ENCODE results near the gene CDH8. TPM values are rescaled to one million over a fixed set of nuclear protein-coding genes. Genes with fewer than 3 reads are reported as not detected.
"Not testable (repeated sequence)": the region's sequence is repeated elsewhere in the genome, so short reads cannot be mapped to it uniquely, and the experiment has no call there.

Gene CDH8
- total RNA-seq, 1 experiment from 2014 or later = not detected

DNA sequence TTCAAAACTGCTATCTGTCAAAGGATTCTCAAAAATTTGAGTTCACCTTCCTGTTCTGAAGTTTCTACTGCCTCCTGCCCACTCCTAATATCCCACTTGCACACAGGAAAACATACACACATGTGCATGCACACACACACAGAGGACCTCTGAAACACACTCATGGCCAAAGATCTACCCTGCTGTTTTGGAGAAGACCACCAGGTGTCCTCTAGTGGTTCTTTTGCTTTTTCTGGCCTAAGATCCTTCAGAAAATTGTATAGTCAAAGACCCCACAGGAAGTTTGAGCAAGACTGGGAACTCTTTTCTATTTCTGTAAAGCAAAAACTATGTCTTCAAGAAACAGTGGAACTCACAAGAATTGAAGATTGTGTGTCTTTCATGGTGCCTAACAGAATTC, 90.2 kb downstream of the CDH8 start:
- in situ Hi-C loops (cut with HindIII; ENCODE audit: low sequenced_read_pairs) = no loop called here
- DNase-seq (ENCODE audit: low spot score) = no peak

GRCh38 chr16:61945511-61945910, 90.7 kb downstream of the CDH8 start:
- in situ Hi-C loops (cut with HindIII; ENCODE audit: low sequenced_read_pairs) = no loop called here
- no peak for DNase-seq (ENCODE audit: low spot score)

DNA sequence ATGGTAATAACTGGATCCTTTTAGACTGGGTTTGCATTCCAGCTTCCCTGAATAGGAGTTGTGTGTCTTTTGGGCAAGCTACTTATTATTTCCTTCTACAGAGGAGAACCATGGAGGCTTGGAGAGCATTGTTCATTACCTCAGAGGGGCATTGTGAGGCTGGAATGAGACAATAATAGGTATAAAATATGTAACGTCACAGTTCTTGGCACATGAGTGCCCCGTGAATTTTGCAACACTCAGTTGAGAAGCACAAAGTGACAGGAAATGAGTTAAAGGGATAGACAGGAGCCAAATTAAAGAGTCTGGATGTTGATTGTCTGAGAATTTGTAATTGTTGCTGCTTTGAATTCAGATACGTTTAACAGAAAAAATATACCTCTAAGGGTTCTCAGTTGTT, 92.2 kb downstream of the CDH8 start:
- no peak for DNase-seq (ENCODE audit: low spot score)
- in situ Hi-C loops (cut with HindIII; ENCODE audit: low sequenced_read_pairs) = no loop called here

DNA sequence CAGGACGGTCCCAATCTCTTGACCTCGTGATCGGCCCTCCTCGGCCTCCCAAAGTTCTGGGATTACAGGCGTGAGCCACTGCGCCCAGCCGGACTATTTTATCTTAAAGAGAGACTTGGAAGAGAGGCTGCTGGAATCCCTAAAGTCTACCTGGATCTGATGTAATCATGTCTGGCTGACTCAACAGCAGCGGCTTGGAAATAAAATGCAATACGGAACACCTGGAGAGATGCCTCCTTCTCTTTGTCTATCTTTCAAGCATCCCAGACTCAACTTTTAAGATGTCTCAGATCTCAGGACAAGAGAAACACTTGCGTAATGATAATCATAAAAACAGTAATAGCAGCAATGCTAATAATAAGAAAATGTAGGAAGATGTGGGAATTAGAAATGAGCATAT, 95.6 kb downstream of the CDH8 start:
- in situ Hi-C loops (cut with HindIII; ENCODE audit: low sequenced_read_pairs) = no loop called here
- no peak for DNase-seq (ENCODE audit: low spot score)

DNA sequence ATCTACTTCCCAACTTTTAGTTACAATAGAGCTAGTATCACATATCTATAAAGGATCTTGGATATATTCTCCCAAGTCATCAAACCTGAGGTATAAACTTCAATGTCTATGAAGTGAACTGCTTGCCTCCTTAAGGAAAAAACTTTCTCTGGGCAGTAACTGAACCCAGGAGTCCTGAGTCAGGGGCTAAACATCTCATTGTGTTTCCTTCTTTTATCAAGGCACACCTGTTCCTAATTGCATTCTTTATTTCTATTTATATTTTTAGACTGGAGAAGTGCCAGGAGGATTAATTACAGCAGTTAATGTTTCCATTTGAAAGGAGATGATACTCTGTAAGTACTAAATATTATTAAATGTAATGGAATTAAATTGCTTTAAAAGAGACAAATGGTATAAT, 98.6 kb downstream of the CDH8 start:
- in situ Hi-C loops (cut with HindIII; ENCODE audit: low sequenced_read_pairs) = no loop called here
- no peak for DNase-seq (ENCODE audit: low spot score)

DNA sequence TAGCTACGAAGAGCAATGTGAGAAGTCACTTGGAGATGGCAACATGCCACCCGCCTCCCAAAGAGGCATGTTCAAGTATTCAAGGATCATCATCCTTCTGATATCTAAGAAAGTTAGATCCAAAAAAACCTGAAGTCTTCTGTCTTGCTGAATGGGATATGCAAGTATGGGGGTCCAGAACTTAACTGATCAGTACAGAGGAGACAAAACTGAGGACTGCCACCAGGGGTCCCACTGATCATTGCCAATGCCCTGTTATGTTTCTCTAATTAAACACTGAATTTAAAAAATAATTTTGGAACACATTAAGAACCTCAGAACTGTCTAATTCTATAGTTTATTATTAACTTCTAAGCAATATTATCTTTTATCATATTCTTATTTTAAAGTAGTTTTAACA, 99.7 kb downstream of the CDH8 start:
- DNase-seq (ENCODE audit: low spot score) = no peak

GRCh38 chr16:61934601-61935000, 101.6 kb downstream of the CDH8 start:
- no peak for DNase-seq (ENCODE audit: low spot score)
- in situ Hi-C loops (cut with HindIII; ENCODE audit: low sequenced_read_pairs) = no loop called here

More for the DNA sequence above, 99.7 kb downstream of the CDH8 start:
- in situ Hi-C loops (cut with HindIII; ENCODE audit: low sequenced_read_pairs) = no loop called here

DNA sequence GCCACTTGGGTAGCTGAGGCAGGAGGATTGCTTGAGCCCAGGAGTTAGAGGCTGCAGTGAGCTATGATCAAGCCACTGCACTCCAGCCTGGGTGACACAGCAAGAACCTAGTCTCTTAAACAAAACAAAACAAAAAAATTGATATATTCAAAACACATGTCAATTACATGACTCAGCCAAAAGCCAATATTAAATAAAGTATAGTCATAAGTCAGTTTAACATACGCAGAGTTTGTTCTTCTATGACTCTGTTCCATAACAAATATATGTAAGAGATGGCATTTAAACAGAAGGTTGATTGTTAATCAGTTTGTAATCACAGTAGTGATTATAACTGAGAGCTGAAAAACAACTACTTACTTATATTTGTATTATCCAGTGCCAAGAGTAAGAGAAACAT, 106.5 kb downstream of the CDH8 start:
- no peak for DNase-seq (ENCODE audit: low spot score)
- in situ Hi-C loops (cut with HindIII; ENCODE audit: low sequenced_read_pairs) = no loop called here

- DNase-seq (ENCODE audit: low spot score) = no peak
- in situ Hi-C loops (cut with HindIII; ENCODE audit: low sequenced_read_pairs) = no loop called here
These were observed 109.5 kb downstream of the CDH8 start for GRCh38 chr16:61926766-61927165.

DNA sequence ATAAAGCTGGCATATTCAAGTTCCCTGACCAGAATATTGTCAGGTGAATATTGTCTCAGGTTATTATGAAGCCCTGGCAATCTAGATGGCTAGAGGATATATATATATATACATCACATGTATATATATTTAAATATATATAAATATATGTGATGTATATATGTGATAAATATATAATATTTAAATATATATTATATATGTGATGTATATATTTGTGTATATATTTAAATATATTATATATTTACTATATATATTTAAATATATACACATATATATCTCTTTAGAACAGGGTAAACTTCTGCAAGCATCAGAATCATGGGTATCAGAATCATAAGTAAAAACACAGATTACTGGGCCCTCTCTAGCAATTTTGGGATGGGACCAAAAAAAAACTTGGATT, 112.6 kb downstream of the CDH8 start:
- in situ Hi-C loops (cut with HindIII; ENCODE audit: low sequenced_read_pairs) = no loop called here
- no peak for DNase-seq (ENCODE audit: low spot score)

DNA sequence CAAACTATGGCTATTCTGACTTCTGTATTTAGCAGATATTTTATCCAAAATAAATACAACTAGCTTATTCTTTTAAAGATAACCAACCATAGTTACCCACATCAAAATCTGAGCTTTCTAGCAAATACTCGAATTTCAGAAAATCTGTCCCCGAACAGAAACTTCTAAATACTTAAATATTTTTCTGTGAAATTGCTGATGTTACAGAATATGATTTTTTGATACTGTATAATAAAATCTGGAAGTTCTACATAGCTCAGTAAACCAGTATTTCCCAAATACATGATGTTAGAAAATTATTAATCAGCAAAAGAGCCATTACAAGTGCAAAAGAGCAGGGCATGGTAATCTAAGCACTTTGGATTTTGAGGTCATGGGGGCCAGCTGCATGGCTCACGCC, 114.9 kb downstream of the CDH8 start:
- no peak for DNase-seq (ENCODE audit: low spot score)
- in situ Hi-C loops (cut with HindIII; ENCODE audit: low sequenced_read_pairs) = no loop called here

DNA sequence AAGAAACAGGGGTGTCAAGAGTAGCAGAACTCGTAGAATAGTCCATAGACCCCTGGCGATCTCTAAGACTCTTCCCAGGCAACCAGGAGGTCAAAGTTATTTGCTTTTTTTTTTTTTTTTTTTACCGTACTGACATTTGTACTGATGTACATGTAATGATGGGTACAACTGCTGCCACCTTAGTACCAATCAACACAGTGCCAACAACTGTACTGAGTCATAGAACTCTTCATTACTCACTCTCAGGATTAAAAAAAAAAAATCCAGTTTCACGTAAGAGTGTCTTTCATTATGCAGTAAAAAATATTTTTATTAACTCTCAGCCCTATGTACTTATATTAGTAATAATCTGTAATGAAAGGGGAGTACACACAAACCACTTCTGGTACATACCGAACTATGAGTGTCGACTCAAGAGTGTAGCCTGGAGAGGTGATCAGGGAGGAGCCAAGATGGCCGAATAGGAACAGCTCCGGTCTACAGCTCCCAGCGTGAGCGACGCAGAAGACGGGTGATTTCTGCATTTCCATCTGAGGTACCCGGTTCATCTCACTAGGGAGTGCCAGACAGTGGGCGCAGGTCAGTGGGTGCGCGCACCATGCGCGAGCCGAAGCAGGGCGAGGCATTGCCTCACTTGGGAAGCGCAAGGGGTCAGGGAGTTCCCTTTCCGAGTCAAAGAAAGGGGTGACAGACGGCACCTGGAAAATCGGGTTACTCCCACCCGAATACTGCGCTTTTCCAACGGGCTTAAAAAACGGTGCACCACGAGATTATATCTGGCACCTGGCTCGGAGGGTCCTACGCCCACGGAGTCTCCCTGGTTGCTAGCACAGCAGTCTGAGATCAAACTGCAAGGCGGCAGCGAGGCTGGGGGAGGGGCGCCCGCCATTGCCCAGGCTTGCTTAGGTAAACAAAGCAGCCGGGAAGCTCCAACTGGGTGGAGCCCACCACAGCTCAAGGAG, 118.1 kb downstream of the CDH8 start:
- DNase-seq (ENCODE audit: low spot score); in situ Hi-C loops (cut with HindIII; ENCODE audit: low sequenced_read_pairs): not testable (repeated sequence)

DNA sequence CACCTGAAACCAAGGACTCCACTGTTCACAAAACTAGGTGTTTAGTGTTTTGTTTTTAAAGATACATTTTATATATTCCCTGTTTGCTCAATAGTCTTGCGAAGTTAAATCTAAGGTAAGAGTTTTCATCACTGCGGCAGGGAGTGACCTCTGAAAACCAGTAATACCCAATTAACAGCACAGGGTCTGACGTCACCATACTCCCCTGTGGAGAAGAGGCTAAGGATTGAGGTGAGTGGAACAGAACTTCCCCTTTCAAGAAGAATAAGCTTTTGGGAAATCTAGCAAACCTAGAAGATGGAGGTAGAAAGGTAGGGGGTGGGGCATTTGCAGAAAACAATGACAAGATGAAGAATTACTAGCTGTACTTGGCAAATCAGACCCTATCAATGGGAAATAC, 120.7 kb downstream of the CDH8 start:
- in situ Hi-C loops (cut with HindIII; ENCODE audit: low sequenced_read_pairs) = no loop called here
- DNase-seq (ENCODE audit: low spot score) = no peak

DNA sequence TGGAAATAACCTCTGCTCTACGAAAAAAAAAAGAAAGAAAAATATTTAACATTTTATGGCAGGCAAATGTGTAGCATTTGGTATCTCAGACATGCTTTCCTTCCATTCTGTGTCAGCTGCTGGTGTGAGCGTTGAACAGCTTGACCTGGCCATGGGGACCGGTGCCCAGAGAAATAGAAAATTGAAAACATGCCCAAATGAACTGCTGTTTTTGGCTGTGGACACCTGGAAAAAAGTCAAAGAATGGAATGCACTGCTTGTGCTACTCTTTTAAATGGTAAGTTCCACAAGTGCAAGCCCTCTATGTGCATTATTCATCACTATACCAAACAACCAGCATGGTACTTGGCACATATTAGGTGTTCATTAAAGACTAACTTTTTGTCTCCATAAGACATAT, 127.2 kb downstream of the CDH8 start:
- in situ Hi-C loops (cut with HindIII; ENCODE audit: low sequenced_read_pairs) = no loop called here

GRCh38 chr16:61908426-61908825, 127.8 kb downstream of the CDH8 start:
- in situ Hi-C loops (cut with HindIII; ENCODE audit: low sequenced_read_pairs) = no loop called here

More for the DNA sequence above, 127.2 kb downstream of the CDH8 start:
- no peak for DNase-seq (ENCODE audit: low spot score)

GRCh38 chr16:61901689-61902088, 134.5 kb downstream of the CDH8 start:
- DNase-seq (ENCODE audit: low spot score) = no peak
- in situ Hi-C loops (cut with HindIII; ENCODE audit: low sequenced_read_pairs) = no loop called here

More at GRCh38 chr16:61908426-61908825, 127.8 kb downstream of the CDH8 start:
- no peak for DNase-seq (ENCODE audit: low spot score)

- DNase-seq (ENCODE audit: low spot score) = no peak
- in situ Hi-C loops (cut with HindIII; ENCODE audit: low sequenced_read_pairs) = no loop called here
These were observed 135.8 kb downstream of the CDH8 start for GRCh38 chr16:61900482-61900881.

GRCh38 chr16:61897657-61898056, 138.6 kb downstream of the CDH8 start:
- in situ Hi-C loops (cut with HindIII; ENCODE audit: low sequenced_read_pairs) = no loop called here

GRCh38 chr16:61892531-61892930, 143.7 kb downstream of the CDH8 start:
- DNase-seq (ENCODE audit: low spot score) = no peak
- in situ Hi-C loops (cut with HindIII; ENCODE audit: low sequenced_read_pairs) = no loop called here

More at GRCh38 chr16:61897657-61898056, 138.6 kb downstream of the CDH8 start:
- DNase-seq (ENCODE audit: low spot score) = no peak

DNA sequence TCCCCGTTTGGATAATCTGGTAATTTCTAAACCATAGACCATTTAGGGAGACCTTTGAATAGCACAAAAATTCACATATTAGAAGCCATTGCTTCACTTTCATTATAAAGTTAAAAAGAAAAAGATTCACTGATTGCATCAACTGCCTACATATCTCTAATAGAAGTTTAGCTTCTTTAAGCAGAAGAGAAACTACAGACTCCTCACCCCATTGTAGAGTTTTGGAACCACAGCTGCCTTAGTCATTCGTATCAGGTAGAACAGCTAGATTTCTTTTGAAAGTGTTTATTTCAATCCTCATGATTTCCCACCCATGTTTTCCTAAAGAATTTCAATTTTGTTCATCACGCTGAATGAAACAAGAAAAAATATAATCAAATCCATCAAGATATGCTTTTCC, 144.8 kb downstream of the CDH8 start:
- no peak for DNase-seq (ENCODE audit: low spot score)
- in situ Hi-C loops (cut with HindIII; ENCODE audit: low sequenced_read_pairs) = no loop called here

DNA sequence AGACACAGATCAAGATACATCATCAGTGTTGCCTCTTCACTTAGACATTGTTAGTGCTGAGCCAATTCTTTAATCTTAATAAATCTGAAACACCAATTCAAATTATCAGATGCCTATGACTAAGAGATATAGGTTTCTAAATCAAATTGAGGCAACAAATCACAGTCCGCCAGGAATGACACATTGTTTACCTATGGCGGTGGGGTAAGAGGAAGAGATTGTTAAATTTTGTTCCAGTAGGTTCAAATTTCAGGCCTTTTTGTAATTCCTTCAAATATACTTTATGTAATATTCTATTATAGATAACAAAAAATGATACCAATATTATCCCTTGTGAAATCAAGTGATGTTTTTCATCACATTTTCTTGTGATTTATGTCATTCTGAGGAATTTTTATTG, 145.9 kb downstream of the CDH8 start:
- DNase-seq (ENCODE audit: low spot score) = no peak
- in situ Hi-C loops (cut with HindIII; ENCODE audit: low sequenced_read_pairs) = no loop called here
